Measurements from ENCODE around the gene AIG1.
"Not testable (repeated sequence)": the region's sequence is repeated elsewhere in the genome, so short reads cannot be mapped to it uniquely, and the experiment has no call there.

AIG1 gene

DNA sequence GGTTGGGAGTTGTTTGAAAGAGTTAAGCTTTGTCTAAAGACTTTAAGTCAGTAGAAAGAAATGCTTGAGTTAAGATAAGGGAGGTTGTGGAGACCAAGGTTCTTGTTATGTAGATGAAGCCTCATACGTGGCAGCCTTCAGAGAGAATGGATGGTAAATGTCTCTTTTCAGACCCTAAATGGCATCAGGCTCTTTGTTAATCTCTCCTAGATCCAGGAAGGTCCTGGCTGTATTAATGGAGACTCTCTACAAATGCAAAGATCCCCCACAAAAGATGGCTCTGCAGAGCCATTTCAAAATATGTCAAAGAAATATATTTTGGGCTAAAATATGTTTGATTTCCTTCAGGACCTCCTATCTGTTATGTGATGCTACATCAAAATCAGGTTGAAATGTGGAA lies 228.2 kb downstream of the AIG1 start:
- Histone ChIP-seq H3K36me3 (ENCODE audit: insufficient read depth, low read length) (no peaks in the 10 kb centered on the region), H3K9me3 (replicated peaks; ENCODE audit: low read length) (no peaks in the 10 kb centered on the region), H3K4me2 (ENCODE audit: low read length) (no peak overlapping the region), H3K9ac (ENCODE audit: low read depth, low read length) (no peak overlapping the region), H3K4me3 (ENCODE audit: low read length) (no peak overlapping the region), H3K27me3 (ENCODE audit: control insufficient read depth, insufficient read depth, low read length) (no peaks in the 10 kb centered on the region), H3K4me1 (ENCODE audit: control insufficient read depth, insufficient read depth, low read length) (peaks cover 4% of the 10 kb centered on the region)

DNA sequence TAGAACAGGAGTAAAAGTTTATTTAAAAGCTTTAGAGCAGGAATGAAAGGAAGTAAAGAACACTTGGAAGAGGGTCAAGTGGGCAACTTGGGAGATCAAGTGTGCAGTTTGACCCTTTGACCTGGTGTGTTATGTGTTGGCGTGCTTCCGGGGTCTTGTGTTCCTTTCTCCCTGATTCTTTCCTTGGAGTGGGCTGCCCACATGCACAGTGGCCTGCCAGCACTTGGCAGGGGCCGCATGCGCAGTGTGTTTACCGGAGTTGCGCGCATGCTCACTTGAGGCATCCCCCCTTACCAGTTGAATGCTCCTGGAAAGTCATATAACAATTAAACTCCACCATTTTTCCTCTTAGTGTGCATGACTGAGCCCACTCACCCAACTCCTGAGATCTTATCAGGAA lies 229.5 kb downstream of the AIG1 start:
- Histone ChIP-seq H3K4me3 (ENCODE audit: low read length) (no peak overlapping the region), H3K27me3 (ENCODE audit: control insufficient read depth, insufficient read depth, low read length) (no peaks in the 10 kb centered on the region), H3K4me2 (ENCODE audit: low read length) (no peak overlapping the region), H3K4me1 (ENCODE audit: control insufficient read depth, insufficient read depth, low read length) (no peaks in the 10 kb centered on the region), H3K9me3 (replicated peaks; ENCODE audit: low read length) (no peaks in the 10 kb centered on the region), H3K9ac (ENCODE audit: low read depth, low read length) (no peak overlapping the region), H3K36me3 (ENCODE audit: insufficient read depth, low read length) (no peaks in the 10 kb centered on the region)

DNA sequence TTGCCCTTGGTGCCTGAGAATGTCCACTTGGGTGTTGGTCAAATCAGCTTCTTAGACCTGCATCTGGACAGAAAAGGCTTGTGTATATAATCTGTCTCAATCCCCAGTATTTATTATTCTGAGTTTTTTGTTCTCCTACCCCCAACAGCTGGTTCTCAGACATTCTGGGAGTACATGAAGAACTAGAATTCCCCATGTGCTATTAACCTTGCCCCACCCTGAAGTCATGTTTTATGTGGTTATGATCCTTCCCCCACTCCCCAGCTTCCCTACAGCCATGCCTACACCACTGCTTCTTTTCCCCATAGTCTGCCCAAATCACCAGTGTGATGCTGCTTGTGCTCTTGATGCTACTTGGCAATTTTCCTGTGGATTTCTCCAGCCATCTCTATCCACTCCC lies 232.8 kb downstream of the AIG1 start:
- Histone ChIP-seq H3K9ac (ENCODE audit: low read depth, low read length) (no peak overlapping the region), H3K9me3 (replicated peaks; ENCODE audit: low read length) (no peaks in the 10 kb centered on the region), H3K27me3 (ENCODE audit: control insufficient read depth, insufficient read depth, low read length) (no peaks in the 10 kb centered on the region)

DNA sequence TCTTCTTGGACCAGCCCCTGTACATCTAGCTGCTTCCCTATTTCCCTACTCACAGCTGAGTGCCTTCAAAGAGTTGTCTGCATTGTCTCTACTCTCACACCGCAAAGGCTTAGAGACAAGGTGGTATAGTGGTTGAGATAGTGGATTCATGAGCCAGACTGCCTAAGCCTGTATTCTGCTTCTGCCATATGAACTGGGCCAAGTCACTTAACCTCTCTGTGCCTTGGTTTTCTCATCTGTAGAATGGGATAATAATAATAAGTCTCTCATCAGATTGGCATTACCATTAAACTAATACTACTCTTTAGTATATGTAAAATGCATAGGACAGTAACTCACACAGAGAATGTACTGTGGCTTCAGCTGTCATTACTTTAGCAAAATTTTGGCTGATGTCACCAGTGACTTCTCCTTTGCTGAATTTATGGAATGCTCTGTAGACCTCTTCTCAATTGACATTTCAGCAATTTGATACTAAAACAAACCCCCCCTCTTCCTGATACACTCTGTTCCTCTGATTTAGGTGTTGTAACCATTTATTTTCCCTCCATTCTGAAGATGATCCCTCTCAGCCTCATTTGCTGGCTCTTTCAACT lies 233.7 kb downstream of the AIG1 start:
- Histone ChIP-seq H3K27me3 (ENCODE audit: control insufficient read depth, insufficient read depth, low read length) (no peaks in the 10 kb centered on the region), H3K4me3 (ENCODE audit: low read length) (no peak overlapping the region), H3K9me3 (replicated peaks; ENCODE audit: low read length) (no peaks in the 10 kb centered on the region), H3K36me3 (ENCODE audit: insufficient read depth, low read length) (no peaks in the 10 kb centered on the region), H3K4me2 (ENCODE audit: low read length) (no peak overlapping the region), H3K4me1 (ENCODE audit: control insufficient read depth, insufficient read depth, low read length) (no peaks in the 10 kb centered on the region), H3K9ac (ENCODE audit: low read depth, low read length) (no peak overlapping the region)

More for the DNA sequence above, 232.8 kb downstream of the AIG1 start:
- no peak overlapping the region for H3K4me2 ChIP-seq (ENCODE audit: low read length)
- no peak overlapping the region for H3K4me3 ChIP-seq (ENCODE audit: low read length)
- no peaks in the 10 kb centered on the region for H3K36me3 ChIP-seq (ENCODE audit: insufficient read depth, low read length)
- no peaks in the 10 kb centered on the region for H3K4me1 ChIP-seq (ENCODE audit: control insufficient read depth, insufficient read depth, low read length)

DNA sequence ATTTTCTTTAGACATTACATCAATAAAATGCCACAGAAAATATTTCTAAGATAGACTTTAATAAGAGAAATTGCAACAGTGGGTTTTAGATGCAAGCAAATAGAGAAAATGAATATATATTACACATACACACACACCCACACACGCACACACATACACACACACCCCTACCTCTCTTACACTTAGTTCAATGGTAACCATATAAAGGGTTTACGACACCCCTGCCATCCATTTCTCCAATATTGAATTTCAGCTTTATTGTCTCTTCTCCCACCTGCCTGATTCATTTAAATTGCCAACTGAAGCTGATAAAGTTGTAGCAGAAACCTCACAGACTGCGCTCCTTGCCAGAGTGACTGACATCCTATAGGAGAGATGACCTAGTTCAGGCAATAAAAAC lies 235.2 kb downstream of the AIG1 start:
- Histone ChIP-seq H3K9ac (ENCODE audit: low read depth, low read length) (no peak overlapping the region), H3K36me3 (ENCODE audit: insufficient read depth, low read length) (no peaks in the 10 kb centered on the region)

DNA sequence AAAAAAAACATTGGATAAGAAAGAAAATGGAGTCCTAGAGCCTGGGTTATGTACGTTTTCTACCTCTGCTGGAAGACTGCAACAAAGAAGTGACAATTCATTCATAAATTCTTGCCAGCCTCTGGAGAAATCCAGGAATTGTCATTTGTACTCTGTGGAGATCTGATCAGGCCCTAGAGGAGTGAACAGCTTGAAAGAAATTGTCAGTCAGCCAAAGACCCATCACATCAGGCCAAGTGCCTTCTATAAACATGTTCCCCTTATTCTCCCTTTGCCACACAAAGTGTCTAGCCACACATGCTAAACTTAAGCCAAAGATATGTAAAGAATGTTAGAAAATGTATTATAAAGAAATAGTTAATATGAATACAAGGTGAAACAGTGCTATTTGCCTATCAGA lies 237.4 kb downstream of the AIG1 start:
- no peak overlapping the region for H3K4me3 ChIP-seq (ENCODE audit: low read length)
- no peaks in the 10 kb centered on the region for H3K9me3 ChIP-seq (replicated peaks; ENCODE audit: low read length)
- H3K36me3 ChIP-seq (ENCODE audit: insufficient read depth, low read length) = no peaks in the 10 kb centered on the region
- H3K9ac ChIP-seq (ENCODE audit: low read depth, low read length) = no peak overlapping the region
- no peak overlapping the region for H3K4me2 ChIP-seq (ENCODE audit: low read length)
- H3K27me3 ChIP-seq (ENCODE audit: control insufficient read depth, insufficient read depth, low read length) = no peaks in the 10 kb centered on the region
- H3K4me1 ChIP-seq (ENCODE audit: control insufficient read depth, insufficient read depth, low read length) = no peaks in the 10 kb centered on the region

More for the DNA sequence above, 235.2 kb downstream of the AIG1 start:
- Histone ChIP-seq H3K4me2 (ENCODE audit: low read length) (no peak overlapping the region), H3K9me3 (replicated peaks; ENCODE audit: low read length) (no peaks in the 10 kb centered on the region), H3K4me1 (ENCODE audit: control insufficient read depth, insufficient read depth, low read length) (no peaks in the 10 kb centered on the region), H3K4me3 (ENCODE audit: low read length) (no peak overlapping the region), H3K27me3 (ENCODE audit: control insufficient read depth, insufficient read depth, low read length) (no peaks in the 10 kb centered on the region)

DNA sequence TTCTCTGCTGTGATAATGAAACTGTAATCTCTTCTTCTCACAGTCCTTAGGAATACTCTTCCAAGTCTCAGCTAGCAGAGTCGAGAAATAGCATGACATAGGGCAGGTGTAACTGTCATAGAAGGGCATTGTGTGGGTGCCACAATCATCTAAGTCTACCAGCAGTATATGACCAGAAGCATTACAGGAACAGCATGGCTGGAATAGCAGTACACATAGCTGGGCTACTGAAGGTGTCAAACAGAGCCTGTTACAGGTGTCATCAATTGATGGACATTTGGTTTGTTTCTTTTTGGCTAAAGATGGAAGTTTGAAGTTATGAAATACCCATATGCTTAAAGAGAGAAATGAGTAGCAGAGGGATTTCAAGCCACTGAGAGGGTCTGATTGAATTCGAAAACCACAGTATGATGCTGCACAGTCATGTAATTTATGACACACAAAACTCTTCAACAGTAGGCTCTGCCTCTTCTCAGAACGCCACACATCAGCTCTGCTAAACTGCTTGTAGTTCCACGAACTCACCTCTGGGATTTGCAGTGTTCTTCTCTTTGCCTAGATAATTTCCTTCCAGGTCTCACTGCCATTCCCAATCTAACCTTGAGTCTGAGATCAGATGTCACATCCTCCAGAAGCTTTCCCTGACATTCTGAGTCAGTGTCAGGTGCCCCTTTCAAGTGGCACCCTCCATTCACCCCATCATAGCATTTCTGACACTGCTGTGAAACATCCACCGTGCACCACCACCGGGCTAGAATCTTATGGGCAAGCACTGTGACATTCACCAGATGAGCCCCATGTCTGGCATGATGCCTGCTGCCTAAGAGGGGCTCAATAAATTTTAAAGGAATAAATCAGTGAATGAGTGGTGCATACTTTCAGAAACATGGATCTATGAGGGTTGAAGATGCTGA lies 238.8 kb downstream of the AIG1 start:
- no peak overlapping the region for H3K9ac ChIP-seq (ENCODE audit: low read depth, low read length)
- H3K27me3 ChIP-seq (ENCODE audit: control insufficient read depth, insufficient read depth, low read length) = no peaks in the 10 kb centered on the region
- no peak overlapping the region for H3K4me2 ChIP-seq (ENCODE audit: low read length)
- no peak overlapping the region for H3K4me3 ChIP-seq (ENCODE audit: low read length)
- H3K36me3 ChIP-seq (ENCODE audit: insufficient read depth, low read length) = no peaks in the 10 kb centered on the region
- H3K9me3 ChIP-seq (replicated peaks; ENCODE audit: low read length) = no peaks in the 10 kb centered on the region
- no peaks in the 10 kb centered on the region for H3K4me1 ChIP-seq (ENCODE audit: control insufficient read depth, insufficient read depth, low read length)

DNA sequence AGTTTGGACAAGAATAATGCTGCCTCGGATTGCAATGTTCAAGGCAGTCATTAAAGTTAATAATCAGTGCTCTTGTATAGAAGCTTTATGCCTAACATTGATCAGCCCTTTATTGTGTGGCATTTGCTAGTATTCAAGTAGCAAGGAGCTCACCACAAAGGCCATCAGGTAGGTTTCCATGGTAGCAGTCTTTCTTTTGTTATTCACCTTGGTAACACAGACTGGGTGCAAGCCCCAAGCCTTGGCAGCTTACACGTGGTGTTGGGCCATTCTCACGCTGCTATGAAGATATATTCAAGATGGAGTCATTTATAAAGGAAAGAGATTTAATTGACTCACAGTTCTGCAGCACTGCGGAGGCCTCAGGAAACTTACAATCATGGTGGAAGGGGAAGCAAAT lies 240.5 kb downstream of the AIG1 start:
- Histone ChIP-seq H3K27me3 (ENCODE audit: control insufficient read depth, insufficient read depth, low read length) (no peaks in the 10 kb centered on the region), H3K4me1 (ENCODE audit: control insufficient read depth, insufficient read depth, low read length) (no peaks in the 10 kb centered on the region), H3K9me3 (replicated peaks; ENCODE audit: low read length) (no peaks in the 10 kb centered on the region), H3K36me3 (ENCODE audit: insufficient read depth, low read length) (no peaks in the 10 kb centered on the region), H3K9ac (ENCODE audit: low read depth, low read length) (no peak overlapping the region), H3K4me2 (ENCODE audit: low read length) (no peak overlapping the region), H3K4me3 (ENCODE audit: low read length) (no peak overlapping the region)

DNA sequence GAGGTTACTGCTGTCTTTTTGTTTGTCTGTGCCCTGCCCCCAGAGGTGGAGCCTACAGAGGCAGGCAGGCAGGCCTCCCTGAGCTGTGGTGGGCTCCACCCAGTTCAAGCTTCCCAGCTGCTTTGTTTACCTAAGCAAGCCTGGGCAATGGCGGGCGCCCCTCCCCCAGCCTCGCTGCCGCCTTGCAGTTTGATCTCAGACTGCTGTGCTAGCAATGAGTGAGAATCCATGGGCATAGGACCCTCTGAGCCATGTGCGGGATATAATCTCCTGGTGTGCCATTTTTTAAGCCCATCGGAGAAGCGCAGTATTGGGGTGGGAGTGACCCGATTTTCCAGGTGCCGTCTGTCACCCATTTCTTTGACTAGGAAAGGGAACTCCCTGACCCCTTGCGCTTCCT lies 247.1 kb downstream of the AIG1 start:
- H3K36me3 ChIP-seq (ENCODE audit: insufficient read depth, low read length); H3K9me3 ChIP-seq (replicated peaks; ENCODE audit: low read length); H3K4me3 ChIP-seq (ENCODE audit: low read length); H3K4me2 ChIP-seq (ENCODE audit: low read length); H3K27me3 ChIP-seq (ENCODE audit: control insufficient read depth, insufficient read depth, low read length); H3K4me1 ChIP-seq (ENCODE audit: control insufficient read depth, insufficient read depth, low read length); H3K9ac ChIP-seq (ENCODE audit: low read depth, low read length): not testable (repeated sequence)

DNA sequence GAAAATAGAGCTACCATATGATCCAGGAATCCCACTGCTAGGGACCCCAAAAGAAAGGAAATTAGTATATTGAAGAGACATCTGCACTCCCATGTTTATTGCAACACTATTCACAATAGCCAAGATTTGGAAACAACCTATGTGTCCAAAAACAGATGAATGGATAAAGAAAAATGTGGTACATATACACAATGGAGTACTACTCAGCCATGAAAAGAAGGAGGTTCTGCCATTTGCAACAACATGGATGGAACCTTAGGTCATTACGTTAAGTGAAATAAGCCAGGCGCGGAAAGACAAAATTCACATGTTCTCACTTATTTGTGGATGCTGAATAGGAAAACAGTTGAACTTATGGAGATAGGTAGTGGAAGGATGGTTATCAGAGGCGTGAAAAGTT lies 252.5 kb downstream of the AIG1 start:
- Histone ChIP-seq H3K27me3 (ENCODE audit: control insufficient read depth, insufficient read depth, low read length) (no peaks in the 10 kb centered on the region), H3K4me1 (ENCODE audit: control insufficient read depth, insufficient read depth, low read length) (no peaks in the 10 kb centered on the region), H3K9ac (ENCODE audit: low read depth, low read length) (no peak overlapping the region), H3K4me2 (ENCODE audit: low read length) (no peak overlapping the region), H3K4me3 (ENCODE audit: low read length) (no peak overlapping the region), H3K9me3 (replicated peaks; ENCODE audit: low read length) (no peaks in the 10 kb centered on the region), H3K36me3 (ENCODE audit: insufficient read depth, low read length) (no peaks in the 10 kb centered on the region)

DNA sequence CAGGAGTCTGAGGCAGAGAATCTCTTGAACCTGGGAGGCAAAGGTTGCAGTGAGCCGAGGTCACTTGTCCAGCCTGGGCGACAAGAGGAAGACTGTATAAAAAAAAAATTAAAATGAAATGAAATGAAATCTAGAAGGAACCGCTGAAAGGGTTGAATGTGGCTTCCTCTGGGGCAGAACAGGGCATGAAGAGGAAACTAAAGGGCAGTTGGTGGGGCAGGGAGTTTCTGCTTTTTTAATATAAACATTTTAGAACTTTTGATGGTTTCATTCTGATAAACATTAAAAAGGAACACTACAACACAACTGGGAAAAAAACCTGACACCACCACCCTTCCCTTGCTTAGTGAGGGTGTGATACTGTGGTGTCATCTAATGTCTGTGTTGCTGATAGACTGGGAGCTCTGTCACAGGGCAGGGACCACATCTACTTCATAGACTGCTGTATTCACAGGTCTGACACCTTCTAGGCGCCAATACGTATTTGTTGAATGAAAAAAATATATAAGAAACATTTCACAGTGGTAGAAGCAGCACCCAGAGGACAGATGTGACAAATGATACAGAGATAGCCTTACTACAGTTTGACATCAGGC lies 260.9 kb downstream of the AIG1 start:
- no peaks in the 10 kb centered on the region for H3K36me3 ChIP-seq (ENCODE audit: insufficient read depth, low read length)
- no peak overlapping the region for H3K4me3 ChIP-seq (ENCODE audit: low read length)
- H3K9ac ChIP-seq (ENCODE audit: low read depth, low read length) = no peak overlapping the region
- no peaks in the 10 kb centered on the region for H3K9me3 ChIP-seq (replicated peaks; ENCODE audit: low read length)
- no peak overlapping the region for H3K4me2 ChIP-seq (ENCODE audit: low read length)
- no peaks in the 10 kb centered on the region for H3K27me3 ChIP-seq (ENCODE audit: control insufficient read depth, insufficient read depth, low read length)
- H3K4me1 ChIP-seq (ENCODE audit: control insufficient read depth, insufficient read depth, low read length) = peaks cover 14% of the 10 kb centered on the region

All from skeletal muscle satellite cell (primary cell).